OCI-LY7 (cell line): ENCODE results near the gene BRICD5. TPM values are rescaled to one million over a fixed set of nuclear protein-coding genes. Genes with fewer than 3 reads are reported as not detected.

Source experiments
- BruUV-seq: library from RNA; stranded (reverse); fragments of 400-500 nt; replicated peaks from 2 replicates; lab custom pipeline; 2021; lab: Mats Ljungman, UMichigan
- CTCF ChIA-PET: fragments of 300-600 bp; sonication (Branson Sonifier 250); formaldehyde crosslinking; loops from one replicate; lab custom pipeline; 2022; ENCODE audit warnings: antibody characterized with exemption; ENCODE audit not compliant: unreplicated experiment; lab: Charles Lee
- POLR2A ChIA-PET: fragments of 300-600 bp; sonication (Branson Sonifier 250); formaldehyde crosslinking; loops from one replicate; lab custom pipeline; 2022; ENCODE audit warnings: antibody characterized with exemption; lab: Charles Lee
- DNase-seq: peaks from one replicate; pipeline ENCODE4 v3.0.0-alpha.2; 2015; ENCODE audit warnings: low spot score
- H2AFZ ChIP-seq: fragments of 200-600 bp; sonication (generic), shearing (Covaris generic); 2 replicates; pipeline ENCODE4 v1.6.1; 2014; ENCODE audit warnings: mild to moderate bottlenecking, antibody characterized with exemption, low read length, moderate library complexity
- H3K27ac ChIP-seq: fragments of 200-600 bp; sonication (generic); 2 replicates; pipeline ENCODE4 v1.5.1; 2014; ENCODE audit warnings: mixed run types, low read depth, mild to moderate bottlenecking, moderate library complexity, low read length, inconsistent platforms; ENCODE audit not compliant: poor library complexity, severe bottlenecking
- H3K36me3 ChIP-seq: fragments of 200-600 bp; sonication (generic); 2 replicates; pipeline ENCODE4 v1.6.1; 2014; ENCODE audit warnings: mild to moderate bottlenecking, antibody characterized with exemption, low read length, moderate library complexity, mixed read lengths; ENCODE audit not compliant: insufficient read depth
- H3K4me1 ChIP-seq: fragments of 200-600 bp; sonication (generic); 2 replicates; pipeline ENCODE4 v1.5.1; 2014; ENCODE audit warnings: mild to moderate bottlenecking, low read length; ENCODE audit not compliant: insufficient read depth, poor library complexity, severe bottlenecking
- H3K4me2 ChIP-seq: fragments of 200-600 bp; sonication (generic); 2 replicates; pipeline ENCODE4 v1.6.1; 2014; ENCODE audit warnings: mild to moderate bottlenecking, low read length
- H3K4me3 ChIP-seq: fragments of 200-600 bp; sonication (generic); 2 replicates; pipeline ENCODE4 v1.5.1; 2014; ENCODE audit warnings: mild to moderate bottlenecking, low read depth, low read length; ENCODE audit not compliant: poor library complexity, severe bottlenecking
- H3K79me2 ChIP-seq: fragments of 200-600 bp; sonication (generic); 2 replicates; pipeline ENCODE4 v1.6.1; 2016; ENCODE audit warnings: low read depth, mild to moderate bottlenecking, low read length, moderate library complexity, mixed read lengths; ENCODE audit not compliant: insufficient read depth
- H3K9me2 ChIP-seq: fragments of 200-600 bp; sonication (generic); 2 replicates; pipeline ENCODE4 v1.6.1; 2016; ENCODE audit warnings: mild to moderate bottlenecking, low read length, mixed read lengths; ENCODE audit not compliant: insufficient read depth
- H3K9me3 ChIP-seq: fragments of 200-600 bp; sonication (generic); 2 replicates; pipeline ENCODE4 v1.6.1; 2014; ENCODE audit warnings: mild to moderate bottlenecking, mixed run types, low read length, mixed read lengths
- H4K20me1 ChIP-seq: fragments of 200-600 bp; sonication (generic); 2 replicates; pipeline ENCODE4 v1.6.1; 2014; ENCODE audit warnings: mild to moderate bottlenecking, antibody characterized with exemption, low read length, moderate library complexity, mixed read lengths; ENCODE audit not compliant: insufficient read depth
- CTCF ChIP-seq: fragments of 200-600 bp; sonication (generic); conservative IDR thresholded peaks from 2 replicates; pipeline ENCODE4 v1.5.1; 2014; ENCODE audit warnings: mild to moderate bottlenecking, antibody characterized with exemption, low read length, moderate library complexity, mixed read lengths
- EZH2phosphoT487 ChIP-seq: fragments of 200-600 bp; sonication (generic); IDR thresholded peaks from 2 replicates; pipeline ENCODE4 v1.6.1; 2018; ENCODE audit warnings: low read depth, borderline replicate concordance, mild to moderate bottlenecking, mixed run types, antibody characterized with exemption, low read length, moderate library complexity, mixed read lengths
- intact Hi-C: fragments of 100-400 bp; cut with micrococcal nuclease; formaldehyde crosslinking; loops from one replicate; pipeline ENCODE4 v1.10.0; 2022; ENCODE audit not compliant: unreplicated experiment
- total RNA-seq, 2 experiments: library from RNA; depleted of rRNA in 1 of 2; stranded (reverse); fragments of >200 nt in 1 of 2; shearing (Covaris generic) in 1 of 2; gene quantifications; 2 replicates each; pipeline ENCODE4 v1.2.3, GENCODE V29; 2014 to 2022

BRICD5 gene
- total RNA-seq, 2 experiments from 2014 or later = 30.4 to 31.7 TPM

- no peaks in the 10 kb centered on the region for H3K79me2 ChIP-seq
- H3K4me3 ChIP-seq = no peak overlapping the region
- H3K4me1 ChIP-seq = no peaks in the 10 kb centered on the region
- TF ChIP-seq EZH2phosphoT487 (no peak), CTCF (no peak)
- CTCF ChIA-PET = no interaction called here
- H3K36me3 ChIP-seq = peaks cover 7% of the 10 kb centered on the region; the same call in 1 of the 2 replicates
- H2AFZ ChIP-seq = no peak overlapping the region
- intact Hi-C loops = no loop called here
- H4K20me1 ChIP-seq = no peaks in the 10 kb centered on the region
- no peaks in the 10 kb centered on the region for H3K9me3 ChIP-seq
- H3K9me2 ChIP-seq = no peaks in the 10 kb centered on the region
- no peak for DNase-seq
- no peak overlapping the region for H3K27ac ChIP-seq
- no TSS peak for BruUV-seq
- no peak overlapping the region for H3K4me2 ChIP-seq
- POLR2A ChIA-PET = no interaction called here
Measured at GRCh38 chr16:2186505-2186904, 24.2 kb downstream of the BRICD5 start.

DNA sequence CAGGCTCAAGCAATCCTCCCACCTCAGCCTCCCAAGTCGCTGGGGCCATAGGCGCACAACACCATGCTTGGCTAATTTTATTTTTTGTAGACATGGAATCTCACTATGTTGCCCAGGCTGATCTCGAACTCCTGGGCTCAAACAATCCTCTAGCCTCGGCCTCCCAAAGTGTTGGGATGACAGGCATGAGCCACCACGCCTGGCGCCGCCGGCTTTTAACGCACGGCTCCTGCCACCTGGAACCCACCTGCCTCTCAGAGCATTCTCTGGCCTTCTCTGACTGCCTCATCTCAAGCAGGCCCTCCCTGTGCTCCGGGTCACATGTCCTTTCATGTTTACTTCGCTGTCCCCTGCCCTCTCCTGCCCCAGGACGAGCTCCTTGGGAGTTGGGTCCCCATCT, 24.6 kb downstream of the BRICD5 start:
- no peaks in the 10 kb centered on the region for H3K79me2 ChIP-seq
- DNase-seq = no peak
- H3K4me1 ChIP-seq = no peaks in the 10 kb centered on the region
- no peaks in the 10 kb centered on the region for H3K9me3 ChIP-seq
- no peak overlapping the region for H3K4me3 ChIP-seq
- H3K4me2 ChIP-seq = no peak overlapping the region
- no peaks in the 10 kb centered on the region for H4K20me1 ChIP-seq
- H3K36me3 ChIP-seq = peaks cover 7% of the 10 kb centered on the region; the same call in 1 of the 2 replicates
- no peak overlapping the region for H3K27ac ChIP-seq
- intact Hi-C loops = no loop called here
- CTCF ChIA-PET = no interaction called here
- TF ChIP-seq EZH2phosphoT487 (no peak), CTCF (no peak)
- BruUV-seq = no TSS peak
- no peaks in the 10 kb centered on the region for H3K9me2 ChIP-seq
- H2AFZ ChIP-seq = no peak overlapping the region
- POLR2A ChIA-PET = no interaction called here

DNA sequence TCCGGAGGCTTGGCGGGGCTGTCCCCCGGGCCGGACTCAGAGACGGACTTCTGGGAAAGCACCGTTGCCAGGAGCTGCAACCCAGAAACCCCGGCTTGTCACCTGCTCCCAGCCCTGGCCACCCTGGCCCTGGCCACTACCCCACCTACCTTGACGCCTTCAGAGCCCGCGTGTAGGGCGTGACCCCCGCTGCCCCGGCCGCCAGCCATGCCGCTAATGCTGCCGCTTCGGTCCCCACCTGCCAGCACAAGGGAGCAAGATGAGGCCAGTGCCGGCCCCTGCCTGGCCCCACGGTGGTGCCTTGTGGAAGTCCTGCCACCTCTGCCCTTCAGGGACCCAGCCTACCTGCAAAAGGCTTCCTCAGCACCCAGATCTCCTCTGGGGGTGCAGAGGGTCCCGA, 25.7 kb downstream of the BRICD5 start:
- Histone ChIP-seq H4K20me1 (no peaks in the 10 kb centered on the region), H3K4me2 (no peak overlapping the region), H3K9me2 (no peaks in the 10 kb centered on the region), H3K27ac (no peak overlapping the region), H3K9me3 (no peaks in the 10 kb centered on the region), H3K36me3 (peaks cover 7% of the 10 kb centered on the region; the same call in 1 of the 2 replicates), H3K4me3 (no peak overlapping the region), H3K4me1 (no peaks in the 10 kb centered on the region), H2AFZ (no peak overlapping the region), H3K79me2 (no peaks in the 10 kb centered on the region)
- no peak for DNase-seq
- CTCF ChIA-PET = no interaction called here
- no TSS peak for BruUV-seq
- no peak for TF ChIP-seq CTCF
- TF ChIP-seq EZH2phosphoT487 = no peak
- intact Hi-C loops = no loop called here
- POLR2A ChIA-PET = no interaction called here
